Measurements from ENCODE around the gene RALGPS2. TPM values are rescaled to one million over a fixed set of nuclear protein-coding genes. Genes with fewer than 3 reads are reported as not detected.

The RALGPS2 gene
- total RNA-seq, 1 donor from 2014 or later = 29.8 TPM

- no peaks in the 10 kb centered on the region for H3K9me3 Mint-ChIP-seq (ENCODE audit: unreplicated experiment)
- no peak for TF ChIP-seq CTCF (IDR thresholded peaks at IDR 0.05; ENCODE audit: unreplicated experiment)
- DNase-seq (ENCODE audit: low spot score) = no peak
- no peaks in the 10 kb centered on the region for H3K27me3 Mint-ChIP-seq (ENCODE audit: unreplicated experiment)
- H3K4me3 Mint-ChIP-seq (ENCODE audit: unreplicated experiment) = no peak overlapping the region
- peaks cover 10% of the 10 kb centered on the region for H3K36me3 Mint-ChIP-seq (ENCODE audit: low read depth, unreplicated experiment)
- no peak overlapping the region for H3K27ac Mint-ChIP-seq (ENCODE audit: unreplicated experiment)
- H3K4me1 Mint-ChIP-seq (ENCODE audit: unreplicated experiment) = no peaks in the 10 kb centered on the region
Measured at GRCh38 chr1:178819123-178819522, 94.1 kb downstream of the RALGPS2 start.

- H3K4me3 Mint-ChIP-seq (ENCODE audit: unreplicated experiment) = no peak overlapping the region
- H3K27me3 Mint-ChIP-seq (ENCODE audit: unreplicated experiment) = peaks cover 2% of the 10 kb centered on the region
- H3K36me3 Mint-ChIP-seq (ENCODE audit: low read depth, unreplicated experiment) = no peaks in the 10 kb centered on the region
- no peak for DNase-seq (ENCODE audit: low spot score)
- no peaks in the 10 kb centered on the region for H3K4me1 Mint-ChIP-seq (ENCODE audit: unreplicated experiment)
- peak overlapping the region; percentile 3 for H3K27ac Mint-ChIP-seq (ENCODE audit: unreplicated experiment)
- no peaks in the 10 kb centered on the region for H3K9me3 Mint-ChIP-seq (ENCODE audit: unreplicated experiment)
- no peak for TF ChIP-seq CTCF (IDR thresholded peaks at IDR 0.05; ENCODE audit: unreplicated experiment)
Measured at GRCh38 chr1:178821134-178821866, 96.3 kb downstream of the RALGPS2 start.

- no peak for TF ChIP-seq CTCF (IDR thresholded peaks at IDR 0.05; ENCODE audit: unreplicated experiment)
- Mint-ChIP-seq H3K9me3 (ENCODE audit: unreplicated experiment) (peaks cover 3% of the 10 kb centered on the region), H3K4me1 (ENCODE audit: unreplicated experiment) (no peaks in the 10 kb centered on the region), H3K27ac (ENCODE audit: unreplicated experiment) (no peak overlapping the region), H3K27me3 (ENCODE audit: unreplicated experiment) (peaks cover 4% of the 10 kb centered on the region), H3K36me3 (ENCODE audit: low read depth, unreplicated experiment) (peaks cover 10% of the 10 kb centered on the region), H3K4me3 (ENCODE audit: unreplicated experiment) (no peak overlapping the region)
- no peak for DNase-seq (ENCODE audit: low spot score)
Measured at GRCh38 chr1:178825167-178825566, 100.1 kb downstream of the RALGPS2 start.

GRCh38 chr1:178844436-178844835 is 119.4 kb downstream of the RALGPS2 start:
- Mint-ChIP-seq H3K27me3 (ENCODE audit: unreplicated experiment) (peaks cover 2% of the 10 kb centered on the region), H3K36me3 (ENCODE audit: low read depth, unreplicated experiment) (peaks cover 12% of the 10 kb centered on the region), H3K4me1 (ENCODE audit: unreplicated experiment) (no peaks in the 10 kb centered on the region), H3K27ac (ENCODE audit: unreplicated experiment) (no peak overlapping the region), H3K4me3 (ENCODE audit: unreplicated experiment) (no peak overlapping the region), H3K9me3 (ENCODE audit: unreplicated experiment) (no peaks in the 10 kb centered on the region)
- DNase-seq (ENCODE audit: low spot score) = no peak
- no peak for TF ChIP-seq CTCF (IDR thresholded peaks at IDR 0.05; ENCODE audit: unreplicated experiment)

GRCh38 chr1:178846306-178846705 is 121.3 kb downstream of the RALGPS2 start:
- DNase-seq (ENCODE audit: low spot score) = no peak
- Mint-ChIP-seq H3K36me3 (ENCODE audit: low read depth, unreplicated experiment) (no peaks in the 10 kb centered on the region), H3K27me3 (ENCODE audit: unreplicated experiment) (no peaks in the 10 kb centered on the region), H3K4me3 (ENCODE audit: unreplicated experiment) (no peak overlapping the region), H3K4me1 (ENCODE audit: unreplicated experiment) (no peaks in the 10 kb centered on the region), H3K9me3 (ENCODE audit: unreplicated experiment) (no peaks in the 10 kb centered on the region), H3K27ac (ENCODE audit: unreplicated experiment) (no peak overlapping the region)
- TF ChIP-seq CTCF (IDR thresholded peaks at IDR 0.05; ENCODE audit: unreplicated experiment) = no peak
